GM20431 (cell line): ENCODE measurements around the gene LRCOL1.

Experiments used
- in situ Hi-C: fragments of 300-500 bp; cut with MseI, MboI; formaldehyde crosslinking; loops from one replicate; pipeline ENCODE4 v1.15.0; 2020; ENCODE audit warnings: low sequenced_read_pairs; ENCODE audit not compliant: unreplicated experiment

Gene LRCOL1

DNA sequence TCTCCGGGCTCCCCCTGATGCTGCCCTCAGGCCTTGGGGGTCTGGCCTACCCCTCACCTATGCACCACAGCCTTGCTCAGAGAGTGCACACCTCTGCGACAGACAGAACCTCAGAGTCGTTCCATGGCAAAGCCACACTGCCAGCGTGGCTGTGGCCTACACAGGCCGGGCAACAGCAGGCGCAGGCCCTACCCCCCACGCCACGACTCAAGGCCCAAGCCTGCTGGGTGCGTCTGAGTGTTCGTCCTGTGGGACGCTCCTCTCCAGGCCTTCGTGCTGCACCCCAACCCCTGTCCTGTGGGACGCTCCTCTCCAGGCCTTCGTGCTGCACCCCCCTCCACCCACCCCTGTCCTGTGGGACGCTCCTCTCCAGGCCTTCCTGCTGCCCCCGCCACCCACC is 54.2 kb downstream of the LRCOL1 start:
- in situ Hi-C loops: no loop called here

GRCh38 chr12:132555686-132556085 is 54.7 kb downstream of the LRCOL1 start:
- in situ Hi-C loops: no loop called here

- in situ Hi-C loops: no loop called here
Measured at GRCh38 chr12:132554845-132555630, 55.3 kb downstream of the LRCOL1 start.
